Lower lobe of right lung (tissue), 2 donors: ENCODE measurements around the gene STRADA. TPM values are rescaled to one million over a fixed set of nuclear protein-coding genes. Genes with fewer than 3 reads are reported as not detected.

Experiments used
- ATAC-seq, 2 donors: fragments of 200-7000 bp; cut with Tn5 transposase; one replicate each; pipeline ENCODE4 v1.9.1; 2020 to 2022; ENCODE audit warnings: mild to moderate bottlenecking in 2 of 2, moderate library complexity in 2 of 2
- DNase-seq: peaks from one replicate; pipeline ENCODE4 v3.0.0-alpha.2; 2020
- H3K27ac ChIP-seq: fragments of 200-600 bp; one replicate; pipeline ENCODE4 v1.8.0; 2022
- H3K27me3 ChIP-seq: fragments of 200-600 bp; one replicate; pipeline ENCODE4 v1.8.0; 2022; ENCODE audit warnings: low read depth
- H3K36me3 ChIP-seq: fragments of 200-600 bp; one replicate; pipeline ENCODE4 v1.8.0; 2022; ENCODE audit warnings: mild to moderate bottlenecking
- H3K4me1 ChIP-seq: fragments of 200-600 bp; one replicate; pipeline ENCODE4 v1.8.0; 2022
- H3K4me3 ChIP-seq: fragments of 200-600 bp; one replicate; pipeline ENCODE4 v1.8.0; 2022; ENCODE audit warnings: mild to moderate bottlenecking
- H3K9me3 ChIP-seq: fragments of 200-600 bp; one replicate; pipeline ENCODE4 v1.8.0; 2022
- intact Hi-C: fragments of 100-400 bp; cut with DNase I; formaldehyde crosslinking; loops from one replicate; pipeline ENCODE4 v1.11.0; 2022
- total RNA-seq: library from RNA; stranded (reverse); fragmentation: NEBNext Ultra II Directional; extraction: Animal tissue kit (Norgen Biotek cat#: 25700); gene quantifications from one replicate; pipeline ENCODE4 v1.2.1, GENCODE V29; 2021
- TF ChIP-seq, protein P1 (sequence below): fragments of 200-600 bp; IDR thresholded peaks from one replicate; pipeline ENCODE4 v1.8.0; 2022; ENCODE audit warnings: antibody characterized with exemption, mild to moderate bottlenecking
- donor health status: DM: no; HTN: yes; CAD: no; lungs with severe emphysema.

STRADA gene
- total RNA-seq, 1 donor from 2014 or later = 32.8 TPM

DNA sequence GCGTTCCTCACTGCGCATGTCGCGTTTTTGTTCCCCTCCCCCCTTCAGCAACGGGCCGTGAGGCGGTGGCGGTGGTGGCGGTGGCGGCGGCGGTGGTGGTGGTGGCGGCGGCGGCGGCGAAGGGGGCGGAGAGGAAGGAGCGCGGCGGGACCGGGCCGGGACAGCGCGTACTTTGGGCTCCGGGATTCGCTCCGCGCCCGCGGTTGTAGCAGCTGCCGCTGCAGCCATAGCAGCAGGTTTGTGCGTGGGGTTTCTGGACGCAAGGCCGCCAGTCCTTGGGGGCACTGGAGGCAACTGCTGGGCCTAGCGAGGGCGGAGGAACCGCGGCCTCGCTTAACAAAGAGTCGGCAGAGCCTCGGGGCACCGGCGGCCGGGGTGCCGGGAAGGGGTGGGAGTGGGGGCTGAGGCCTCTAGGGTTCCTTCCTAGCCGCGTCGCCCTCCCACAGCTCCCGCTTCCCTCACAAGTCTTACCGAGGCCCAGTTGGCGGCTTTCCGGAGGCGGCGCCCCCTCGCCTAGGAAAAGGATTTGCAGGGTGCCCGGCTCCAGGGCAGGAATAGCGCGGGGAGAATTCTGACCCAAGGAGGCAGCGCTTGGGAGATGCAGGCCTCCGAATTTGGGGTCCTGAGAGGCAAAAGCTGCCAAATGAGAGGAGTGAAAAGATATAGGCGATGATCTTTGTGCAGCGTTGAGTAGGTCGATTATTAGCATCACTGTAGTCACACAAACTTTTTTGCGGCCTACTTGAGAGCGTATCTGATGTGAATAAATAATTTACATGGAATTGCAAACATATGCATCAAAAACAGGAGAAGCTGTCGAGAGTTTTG is 32.8 kb upstream of the STRADA start, which contains the start of gene DDX42:
TSS of gene DDX42 (plus strand) at position 30 of the 828 bp plus-strand sequence. CDS start 12,880 bp downstream, outside the sequence.
- ATAC-seq (peak; percentile 30 to 31), DNase-seq (peak; percentile 91)
- H3K4me3 ChIP-seq = peak within 1 kb of the TSS; percentile 87
- H3K27ac ChIP-seq = peak within 1 kb of the TSS; percentile 96
- intact Hi-C loops = no loop called here
- H3K27me3 ChIP-seq = no peaks in the 10 kb centered on the region
- H3K4me1 ChIP-seq = peaks cover 65% of the 10 kb centered on the region
- peaks cover 29% of the 10 kb centered on the region for H3K36me3 ChIP-seq
- TF ChIP-seq, protein P1, sequence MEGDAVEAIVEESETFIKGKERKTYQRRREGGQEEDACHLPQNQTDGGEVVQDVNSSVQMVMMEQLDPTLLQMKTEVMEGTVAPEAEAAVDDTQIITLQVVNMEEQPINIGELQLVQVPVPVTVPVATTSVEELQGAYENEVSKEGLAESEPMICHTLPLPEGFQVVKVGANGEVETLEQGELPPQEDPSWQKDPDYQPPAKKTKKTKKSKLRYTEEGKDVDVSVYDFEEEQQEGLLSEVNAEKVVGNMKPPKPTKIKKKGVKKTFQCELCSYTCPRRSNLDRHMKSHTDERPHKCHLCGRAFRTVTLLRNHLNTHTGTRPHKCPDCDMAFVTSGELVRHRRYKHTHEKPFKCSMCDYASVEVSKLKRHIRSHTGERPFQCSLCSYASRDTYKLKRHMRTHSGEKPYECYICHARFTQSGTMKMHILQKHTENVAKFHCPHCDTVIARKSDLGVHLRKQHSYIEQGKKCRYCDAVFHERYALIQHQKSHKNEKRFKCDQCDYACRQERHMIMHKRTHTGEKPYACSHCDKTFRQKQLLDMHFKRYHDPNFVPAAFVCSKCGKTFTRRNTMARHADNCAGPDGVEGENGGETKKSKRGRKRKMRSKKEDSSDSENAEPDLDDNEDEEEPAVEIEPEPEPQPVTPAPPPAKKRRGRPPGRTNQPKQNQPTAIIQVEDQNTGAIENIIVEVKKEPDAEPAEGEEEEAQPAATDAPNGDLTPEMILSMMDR = peak; percentile 13
- no peaks in the 10 kb centered on the region for H3K9me3 ChIP-seq

DNA sequence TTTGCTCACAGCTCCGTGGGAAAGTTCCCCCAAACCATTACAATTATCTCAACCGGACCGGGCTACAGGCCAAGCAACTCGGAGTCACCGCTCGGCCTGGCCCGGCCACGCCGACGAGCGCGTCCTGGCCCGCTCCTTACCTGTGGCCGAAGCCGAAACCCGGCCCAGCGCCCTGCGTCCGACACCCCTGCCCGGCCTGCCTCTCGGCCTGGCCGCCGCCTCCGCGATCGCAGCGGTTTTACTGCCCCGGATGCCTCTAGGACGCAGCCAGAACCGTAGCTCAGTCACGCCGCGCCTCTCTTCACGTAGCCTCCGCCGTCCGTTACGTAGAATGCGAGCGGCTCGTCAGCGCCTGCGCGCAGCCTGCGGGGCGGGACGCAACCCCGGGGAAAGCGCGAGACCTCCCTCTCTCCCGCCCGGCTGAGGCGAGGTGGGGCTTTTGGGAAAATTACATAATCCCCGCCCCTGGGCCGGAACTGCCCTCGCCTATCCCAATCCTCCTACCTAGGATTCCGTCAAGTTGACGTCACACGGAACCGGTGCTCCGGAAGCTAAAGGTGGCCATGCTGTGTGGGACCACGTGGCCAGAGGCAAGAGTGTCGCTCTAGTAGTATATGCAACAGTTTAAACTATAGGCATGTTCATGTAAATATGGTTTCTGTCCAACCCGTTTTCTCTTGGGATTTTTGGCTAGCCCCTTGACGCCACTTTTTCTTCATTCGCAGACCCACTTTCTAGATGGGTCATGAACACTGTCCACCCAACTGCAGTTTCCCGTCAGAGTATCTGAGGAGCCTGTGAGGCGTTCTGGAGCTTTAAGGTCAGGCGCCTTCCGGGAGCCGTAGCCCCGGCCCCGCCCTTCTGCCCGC is 31.9 kb upstream of the STRADA start, which contains the start of gene CCDC47:
TSS of gene CCDC47 (minus strand) at position 326 of the 869 bp plus-strand sequence. CDS start 7,422 bp downstream, outside the sequence.
- intact Hi-C loops = no loop called here
- peaks cover 65% of the 10 kb centered on the region for H3K4me1 ChIP-seq

DNA sequence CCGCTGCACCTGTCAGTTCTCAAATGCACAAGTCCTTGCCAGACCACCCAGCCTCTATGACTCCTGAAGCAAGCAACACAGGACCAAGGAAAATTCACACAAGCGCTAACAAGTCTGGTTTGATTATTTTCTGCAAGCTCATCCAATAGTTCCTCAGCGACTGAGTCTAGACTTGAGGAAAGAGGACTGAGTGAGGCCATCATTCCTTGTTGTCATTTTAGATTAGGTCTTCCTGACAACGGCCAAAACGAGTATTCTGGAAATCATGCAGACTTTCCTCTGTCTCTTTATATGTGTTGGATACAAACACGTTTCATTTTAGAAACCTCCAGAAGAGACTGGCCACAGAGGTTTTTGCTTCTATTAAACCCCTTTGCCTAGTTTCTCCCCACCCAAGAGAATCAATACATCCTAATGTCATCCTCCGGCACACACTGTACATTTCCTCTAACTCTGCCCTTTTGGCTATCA is 31.2 kb upstream of the STRADA start:
- Histone ChIP-seq H3K27ac (peak overlapping the region; percentile 96), H3K36me3 (peaks cover 23% of the 10 kb centered on the region), H3K4me1 (peaks cover 59% of the 10 kb centered on the region), H3K9me3 (no peaks in the 10 kb centered on the region), H3K27me3 (no peaks in the 10 kb centered on the region), H3K4me3 (peak overlapping the region; percentile 87)
- TF ChIP-seq, protein P1 = no peak
- no peak for DNase-seq
- intact Hi-C loops = no loop called here
- no peak for ATAC-seq

More for the DNA sequence above, 31.9 kb upstream of the STRADA start, which contains the start of gene CCDC47:
- no peaks in the 10 kb centered on the region for H3K9me3 ChIP-seq
- peak; percentile 99 for DNase-seq
- ATAC-seq = peak; percentile 94 to 96
- H3K27ac ChIP-seq = peak within 1 kb of the TSS; percentile 96
- H3K27me3 ChIP-seq = no peaks in the 10 kb centered on the region
- TF ChIP-seq, protein P1 = no peak
- peak within 1 kb of the TSS; percentile 87 for H3K4me3 ChIP-seq
- H3K36me3 ChIP-seq = peaks cover 29% of the 10 kb centered on the region

DNA sequence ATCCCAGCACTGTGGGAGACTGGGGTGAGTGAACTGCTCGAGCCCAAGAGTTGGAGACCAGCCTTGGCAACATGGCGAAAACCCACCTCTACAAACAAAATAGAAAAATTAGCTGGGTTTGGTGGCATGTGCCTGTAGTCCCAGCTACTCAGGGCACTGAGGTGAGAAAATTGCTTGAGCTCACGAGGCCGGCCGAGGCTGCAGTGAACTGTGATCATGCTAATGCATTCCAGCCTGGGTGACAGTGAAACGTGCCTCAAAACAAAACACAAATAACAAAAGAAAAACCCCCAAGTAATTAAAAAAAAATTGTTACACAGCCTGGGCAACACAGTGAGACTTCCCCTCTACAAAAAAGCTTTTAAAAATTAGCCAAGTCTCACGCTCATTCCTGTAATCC is 26.8 kb upstream of the STRADA start:
- Histone ChIP-seq H3K4me1 (peaks cover 42% of the 10 kb centered on the region), H3K27me3 (no peaks in the 10 kb centered on the region), H3K36me3 (peaks cover 32% of the 10 kb centered on the region), H3K27ac (no peak overlapping the region), H3K9me3 (no peaks in the 10 kb centered on the region), H3K4me3 (no peak overlapping the region)
- ATAC-seq = no peak
- TF ChIP-seq, protein P1 = no peak
- intact Hi-C loops = no loop called here
- DNase-seq = no peak

DNA sequence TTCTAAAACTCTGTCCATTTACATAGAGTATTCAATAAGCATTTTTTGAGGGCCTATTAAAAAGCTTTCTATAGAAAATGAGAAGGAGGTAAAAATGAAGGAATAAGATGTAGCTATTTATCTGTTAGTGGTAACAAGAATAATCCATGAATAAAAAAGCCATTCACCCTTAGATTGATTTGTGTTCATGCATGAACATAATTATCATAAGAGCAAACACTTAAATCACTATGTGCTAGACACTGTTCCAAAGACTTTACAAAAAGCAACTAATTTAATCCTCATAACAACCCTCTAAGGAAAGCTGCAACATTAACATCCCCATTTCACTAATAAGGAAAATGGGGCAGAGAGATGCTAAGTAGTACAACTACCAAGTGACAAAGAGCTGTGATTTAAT is 25.2 kb upstream of the STRADA start:
- Histone ChIP-seq H3K27me3 (no peaks in the 10 kb centered on the region), H3K4me3 (no peak overlapping the region), H3K27ac (no peak overlapping the region), H3K4me1 (peaks cover 39% of the 10 kb centered on the region), H3K9me3 (no peaks in the 10 kb centered on the region), H3K36me3 (peaks cover 49% of the 10 kb centered on the region)
- intact Hi-C loops = no loop called here
- DNase-seq = no peak
- TF ChIP-seq, protein P1 = no peak
- no peak for ATAC-seq
